Progenitor cell of endocrine pancreas (in vitro differentiated cells): ENCODE measurements around the gene FZD10. TPM values are rescaled to one million over a fixed set of nuclear protein-coding genes. Genes with fewer than 3 reads are reported as not detected.

Experiments used
- DNase-seq: peaks from one replicate; pipeline ENCODE4 v3.0.0; 2021; ENCODE audit warnings: low spot score; ENCODE audit not compliant: unreplicated experiment
- H3K27ac Mint-ChIP-seq: 2 replicates; pipeline ENCODE4 v1.8.0; 2021; ENCODE audit warnings: mild to moderate bottlenecking, moderate library complexity, mixed read lengths
- H3K27me3 Mint-ChIP-seq: 2 replicates; pipeline ENCODE4 v1.8.0; 2021; ENCODE audit warnings: mixed read lengths
- H3K36me3 Mint-ChIP-seq: 2 replicates; pipeline ENCODE4 v1.8.0; 2022; ENCODE audit warnings: mixed read lengths; ENCODE audit not compliant: insufficient read depth
- H3K4me1 Mint-ChIP-seq: 2 replicates; pipeline ENCODE4 v1.8.0; 2021; ENCODE audit warnings: low read depth, mixed read lengths
- H3K4me3 Mint-ChIP-seq: 2 replicates; pipeline ENCODE4 v1.8.0; 2021; ENCODE audit warnings: low read depth, mild to moderate bottlenecking, moderate library complexity, mixed read lengths
- H3K9me3 Mint-ChIP-seq: 2 replicates; pipeline ENCODE4 v1.8.0; 2021; ENCODE audit warnings: low read depth, mixed read lengths
- CTCF ChIP-seq: fragments of 200-600 bp; sonication (generic); IDR thresholded peaks from one replicate; pipeline ENCODE4 v1.5.0; 2021; ENCODE audit warnings: antibody characterized with exemption, mild to moderate bottlenecking; ENCODE audit not compliant: unreplicated experiment
- total RNA-seq: library from RNA; stranded (reverse); gene quantifications from 2 replicates; pipeline ENCODE4 v1.2.1, GENCODE V29; 2021

Gene FZD10
- total RNA-seq, 1 donor from 2014 or later = 0.24 TPM

- Mint-ChIP-seq H3K4me3 (no peak overlapping the region), H3K9me3 (no peaks in the 10 kb centered on the region), H3K4me1 (peaks cover 5% of the 10 kb centered on the region), H3K36me3 (no peaks in the 10 kb centered on the region), H3K27ac (no peak overlapping the region), H3K27me3 (peaks cover 88% of the 10 kb centered on the region)
- TF ChIP-seq CTCF = no peak
- no peak for DNase-seq
These were observed 4.0 kb downstream of the FZD10 start for GRCh38 chr12:130166306-130166705.

GRCh38 chr12:130167537-130167936 is 5.3 kb downstream of the FZD10 start:
- TF ChIP-seq CTCF = no peak
- H3K27ac Mint-ChIP-seq = no peak overlapping the region
- no peaks in the 10 kb centered on the region for H3K36me3 Mint-ChIP-seq
- peaks cover 95% of the 10 kb centered on the region for H3K27me3 Mint-ChIP-seq
- DNase-seq = no peak
- H3K4me3 Mint-ChIP-seq = no peak overlapping the region
- H3K4me1 Mint-ChIP-seq = peaks cover 3% of the 10 kb centered on the region
- no peaks in the 10 kb centered on the region for H3K9me3 Mint-ChIP-seq

GRCh38 chr12:130169256-130169655 is 7.0 kb downstream of the FZD10 start:
- no peaks in the 10 kb centered on the region for H3K4me1 Mint-ChIP-seq

GRCh38 chr12:130169924-130170323 is 7.7 kb downstream of the FZD10 start:
- Mint-ChIP-seq H3K36me3 (no peaks in the 10 kb centered on the region), H3K27me3 (peaks cover 89% of the 10 kb centered on the region), H3K27ac (no peak overlapping the region), H3K4me1 (no peaks in the 10 kb centered on the region), H3K4me3 (no peak overlapping the region), H3K9me3 (no peaks in the 10 kb centered on the region)
- DNase-seq = no peak
- TF ChIP-seq CTCF = no peak

More at GRCh38 chr12:130169256-130169655, 7.0 kb downstream of the FZD10 start:
- TF ChIP-seq CTCF = no peak
- no peak for DNase-seq
- Mint-ChIP-seq H3K27ac (no peak overlapping the region), H3K9me3 (no peaks in the 10 kb centered on the region), H3K27me3 (peaks cover 93% of the 10 kb centered on the region), H3K4me3 (no peak overlapping the region), H3K36me3 (no peaks in the 10 kb centered on the region)

GRCh38 chr12:130170611-130171010 is 8.3 kb downstream of the FZD10 start:
- no peak overlapping the region for H3K27ac Mint-ChIP-seq
- no peaks in the 10 kb centered on the region for H3K9me3 Mint-ChIP-seq
- H3K36me3 Mint-ChIP-seq = no peaks in the 10 kb centered on the region
- H3K27me3 Mint-ChIP-seq = peaks cover 86% of the 10 kb centered on the region
- TF ChIP-seq CTCF = no peak
- no peak overlapping the region for H3K4me3 Mint-ChIP-seq
- H3K4me1 Mint-ChIP-seq = no peaks in the 10 kb centered on the region
- DNase-seq = no peak
